Osteoblast (primary cell): ENCODE data around the gene FHL2. TPM values are rescaled to one million over a fixed set of nuclear protein-coding genes. Genes with fewer than 3 reads are reported as not detected.

Experiments used
- DNase-seq: peaks from one replicate; pipeline ENCODE4 v3.0.0; 2011; ENCODE audit warnings: low spot score, mixed read lengths; ENCODE audit not compliant: insufficient read length; ENCODE audit errors: missing footprints
- H2AFZ ChIP-seq: 2 replicates; pipeline ENCODE4 v1.6.0; 2011; ENCODE audit warnings: mild to moderate bottlenecking, low read length
- H3K27ac ChIP-seq: 2 replicates; pipeline ENCODE4 v1.5.1; 2011; ENCODE audit warnings: mild to moderate bottlenecking, low read depth, low read length, moderate library complexity
- H3K27me3 ChIP-seq: 2 replicates; pipeline ENCODE4 v1.6.0; 2012; ENCODE audit warnings: mild to moderate bottlenecking, control low read depth, inconsistent platforms, low read length, moderate library complexity; ENCODE audit not compliant: insufficient read depth
- H3K36me3 ChIP-seq: 2 replicates; pipeline ENCODE4 v1.5.1; 2011; ENCODE audit warnings: mild to moderate bottlenecking, low read length, control low read depth, moderate library complexity; ENCODE audit not compliant: insufficient read depth
- H3K4me1 ChIP-seq: 2 replicates; pipeline ENCODE4 v1.5.1; 2011; ENCODE audit warnings: mild to moderate bottlenecking, low read length, control low read depth, moderate library complexity; ENCODE audit not compliant: insufficient read depth
- H3K4me2 ChIP-seq: 2 replicates; pipeline ENCODE4 v1.6.0; 2011; ENCODE audit warnings: mild to moderate bottlenecking, low read length; ENCODE audit not compliant: insufficient read depth
- H3K4me3 ChIP-seq: fragments of 200-600 bp; sonication (generic); 3 replicates; pipeline ENCODE4 v1.5.1; 2012; ENCODE audit warnings: mild to moderate bottlenecking, low read length, inconsistent platforms; ENCODE audit not compliant: insufficient read depth
- H3K79me2 ChIP-seq: 2 replicates; pipeline ENCODE4 v1.6.0; 2012; ENCODE audit warnings: mild to moderate bottlenecking, low read length, control low read depth, inconsistent platforms; ENCODE audit not compliant: insufficient read depth
- H3K9me3 ChIP-seq: 2 replicates; pipeline ENCODE4 v1.5.1; 2011; ENCODE audit warnings: low read depth, low read length, control low read depth
- H4K20me1 ChIP-seq: 2 replicates; pipeline ENCODE4 v1.6.0; 2012; ENCODE audit warnings: mild to moderate bottlenecking, low read length, control low read depth; ENCODE audit not compliant: insufficient read depth
- total RNA-seq: library from RNA; depleted of rRNA; stranded (reverse); fragments of >200 nt; gene quantifications from 2 replicates; pipeline ENCODE4 v1.2.3, GENCODE V29; 2012
- TF ChIP-seq, protein P1 (sequence below): IDR thresholded peaks from 2 replicates; pipeline ENCODE4 v1.5.1; 2011; ENCODE audit warnings: mild to moderate bottlenecking, low read depth, low read length, moderate library complexity; ENCODE audit errors: extremely low read depth

The FHL2 gene
- total RNA-seq, 1 donor = 566 TPM

DNA sequence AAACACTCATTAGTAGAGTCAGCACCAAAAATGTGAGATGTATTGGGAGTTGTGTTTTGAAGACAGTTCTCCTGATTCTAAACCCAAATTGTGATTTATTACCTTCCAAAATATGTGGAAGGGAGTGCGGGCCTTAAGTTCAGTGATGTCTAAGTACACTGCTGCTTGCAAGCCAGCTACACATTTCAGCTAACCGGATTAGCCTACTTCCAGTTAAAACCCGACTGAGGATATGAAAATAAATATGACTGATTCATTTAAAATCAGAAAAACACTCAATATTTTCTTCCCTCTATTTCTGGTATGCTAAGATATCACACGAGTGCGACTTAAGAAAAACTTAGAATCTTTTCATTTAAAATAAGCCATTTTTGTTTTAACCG, 907 bp downstream of the FHL2 start:
- Histone ChIP-seq H3K9me3 (no peaks in the 10 kb centered on the region), H3K4me2 (peak overlapping the region; percentile 97), H3K27me3 (no peaks in the 10 kb centered on the region), H3K4me1 (peaks cover 42% of the 10 kb centered on the region), H3K79me2 (peaks cover 74% of the 10 kb centered on the region), H3K4me3 (peak overlapping the region; percentile 78), H4K20me1 (peaks cover 21% of the 10 kb centered on the region), H3K36me3 (peaks cover 48% of the 10 kb centered on the region), H2AFZ (no peak overlapping the region), H3K27ac (peak overlapping the region; percentile 96)
- TF ChIP-seq, protein P1, sequence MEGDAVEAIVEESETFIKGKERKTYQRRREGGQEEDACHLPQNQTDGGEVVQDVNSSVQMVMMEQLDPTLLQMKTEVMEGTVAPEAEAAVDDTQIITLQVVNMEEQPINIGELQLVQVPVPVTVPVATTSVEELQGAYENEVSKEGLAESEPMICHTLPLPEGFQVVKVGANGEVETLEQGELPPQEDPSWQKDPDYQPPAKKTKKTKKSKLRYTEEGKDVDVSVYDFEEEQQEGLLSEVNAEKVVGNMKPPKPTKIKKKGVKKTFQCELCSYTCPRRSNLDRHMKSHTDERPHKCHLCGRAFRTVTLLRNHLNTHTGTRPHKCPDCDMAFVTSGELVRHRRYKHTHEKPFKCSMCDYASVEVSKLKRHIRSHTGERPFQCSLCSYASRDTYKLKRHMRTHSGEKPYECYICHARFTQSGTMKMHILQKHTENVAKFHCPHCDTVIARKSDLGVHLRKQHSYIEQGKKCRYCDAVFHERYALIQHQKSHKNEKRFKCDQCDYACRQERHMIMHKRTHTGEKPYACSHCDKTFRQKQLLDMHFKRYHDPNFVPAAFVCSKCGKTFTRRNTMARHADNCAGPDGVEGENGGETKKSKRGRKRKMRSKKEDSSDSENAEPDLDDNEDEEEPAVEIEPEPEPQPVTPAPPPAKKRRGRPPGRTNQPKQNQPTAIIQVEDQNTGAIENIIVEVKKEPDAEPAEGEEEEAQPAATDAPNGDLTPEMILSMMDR = no peak
- no peak for DNase-seq

DNA sequence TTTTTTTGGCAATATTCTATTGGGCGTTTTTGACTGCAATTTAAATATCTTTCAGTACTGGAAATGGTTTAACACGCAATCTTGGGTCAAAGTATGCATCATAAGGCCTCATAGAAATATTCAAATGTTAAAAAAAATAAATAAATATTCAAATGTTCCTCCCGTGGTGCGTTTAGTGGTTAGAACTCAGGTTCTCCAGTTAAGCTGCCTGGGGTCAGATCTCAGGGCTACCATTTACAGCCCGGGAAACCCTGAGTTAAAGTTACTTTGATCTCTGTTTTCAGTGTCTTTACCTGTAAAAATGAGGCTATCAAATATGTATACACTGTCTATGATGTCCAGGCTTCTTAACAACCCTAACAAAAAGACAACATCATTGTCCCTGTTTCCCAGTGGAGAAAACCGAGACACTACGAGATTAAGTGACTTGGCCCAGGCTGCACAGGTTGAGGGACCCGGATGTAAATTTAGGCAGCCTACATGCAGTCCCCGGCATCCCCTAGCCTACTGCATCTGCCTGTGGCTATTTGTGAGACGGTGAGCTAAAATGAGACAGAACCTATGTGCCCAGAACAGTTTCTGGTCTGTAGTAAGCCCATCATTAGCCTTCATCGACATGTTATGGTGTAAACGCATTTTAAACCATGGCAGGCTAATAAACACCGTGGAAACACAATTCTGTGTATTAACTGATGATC, 1.7 kb downstream of the FHL2 start:
- H4K20me1 ChIP-seq = peaks cover 27% of the 10 kb centered on the region
- H3K9me3 ChIP-seq = no peaks in the 10 kb centered on the region
- H2AFZ ChIP-seq = no peak overlapping the region
- H3K4me2 ChIP-seq = peak overlapping the region; percentile 97
- TF ChIP-seq, protein P1 = no peak
- H3K27ac ChIP-seq = peak overlapping the region; percentile 96
- no peaks in the 10 kb centered on the region for H3K27me3 ChIP-seq
- H3K4me3 ChIP-seq = peak overlapping the region; percentile 78
- H3K4me1 ChIP-seq = peaks cover 48% of the 10 kb centered on the region
- peaks cover 82% of the 10 kb centered on the region for H3K79me2 ChIP-seq
- DNase-seq = peak; percentile 84
- peaks cover 56% of the 10 kb centered on the region for H3K36me3 ChIP-seq

DNA sequence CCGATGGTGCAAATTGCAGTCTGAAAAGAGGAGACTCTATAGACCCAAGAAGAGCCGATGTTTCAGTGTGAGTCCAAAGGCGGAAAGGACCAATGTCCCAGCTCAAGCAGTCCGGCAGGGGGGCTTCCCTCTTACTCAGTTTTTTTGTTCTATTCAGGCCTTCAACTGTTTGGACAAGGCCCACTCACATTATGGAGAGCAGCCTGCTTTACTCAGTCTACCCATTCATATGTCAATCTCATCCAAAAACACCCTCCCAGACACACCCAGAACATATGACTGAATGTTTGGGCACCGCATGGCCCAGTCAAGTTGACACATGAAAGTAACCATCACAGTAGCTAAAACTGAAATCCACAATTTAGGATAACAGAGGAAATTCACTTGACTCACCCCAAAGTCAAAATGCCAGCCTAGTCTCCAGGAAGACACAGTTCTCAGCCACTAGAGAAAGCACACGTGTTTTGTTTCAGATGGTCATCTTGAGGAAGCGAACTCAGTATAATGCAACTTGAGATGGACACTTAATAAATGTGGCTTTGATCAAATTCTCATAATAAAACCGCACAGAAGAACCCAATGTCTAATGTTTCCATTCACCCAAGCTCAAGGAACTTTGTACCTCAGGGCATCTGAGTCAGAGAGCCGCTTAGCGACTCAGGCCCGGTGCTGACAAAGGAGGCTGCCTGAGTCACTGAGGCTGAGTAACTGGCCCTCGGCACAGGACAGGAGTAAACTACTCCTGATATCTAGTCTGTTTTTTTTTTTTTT, 2.4 kb downstream of the FHL2 start:
- TF ChIP-seq, protein P1 = no peak
- Histone ChIP-seq H3K36me3 (peaks cover 63% of the 10 kb centered on the region), H3K4me3 (peak overlapping the region; percentile 78), H3K9me3 (no peaks in the 10 kb centered on the region), H3K27me3 (no peaks in the 10 kb centered on the region), H2AFZ (no peak overlapping the region), H3K4me1 (peaks cover 55% of the 10 kb centered on the region), H4K20me1 (peaks cover 34% of the 10 kb centered on the region), H3K79me2 (peaks cover 89% of the 10 kb centered on the region), H3K27ac (peak overlapping the region; percentile 96), H3K4me2 (peak overlapping the region; percentile 97)
- peak; percentile 97 for DNase-seq

DNA sequence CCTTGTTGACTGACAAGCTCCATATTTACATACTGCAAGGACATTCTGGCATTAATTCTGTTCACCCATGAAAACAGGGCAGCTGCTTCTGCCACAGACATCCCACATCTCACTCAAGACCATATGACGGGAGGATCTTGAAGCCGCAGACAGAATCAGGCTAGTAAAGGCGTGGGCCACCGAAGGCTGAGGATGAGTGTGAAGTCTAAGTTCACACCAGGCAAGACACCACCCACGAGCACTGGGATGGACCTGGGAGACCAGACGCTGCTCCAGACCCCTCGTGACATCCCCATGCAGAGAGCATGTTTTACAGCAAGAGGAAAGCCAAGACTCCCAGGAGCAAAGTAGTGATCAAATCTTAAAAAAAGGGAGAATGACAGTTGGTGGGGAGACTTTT, 3.2 kb downstream of the FHL2 start:
- TF ChIP-seq, protein P1 = no peak
- Histone ChIP-seq H4K20me1 (peaks cover 34% of the 10 kb centered on the region), H3K4me3 (peak overlapping the region; percentile 78), H3K79me2 (peaks cover 96% of the 10 kb centered on the region), H3K4me2 (peak overlapping the region; percentile 97), H3K4me1 (peaks cover 63% of the 10 kb centered on the region), H3K27ac (peak overlapping the region; percentile 96), H2AFZ (no peak overlapping the region), H3K36me3 (peaks cover 68% of the 10 kb centered on the region), H3K27me3 (no peaks in the 10 kb centered on the region), H3K9me3 (no peaks in the 10 kb centered on the region)
- DNase-seq = no peak
